H9 (cell line): Measurements from ENCODE around the gene KCNAB2. TPM values are rescaled to one million over a fixed set of nuclear protein-coding genes. Genes with fewer than 3 reads are reported as not detected.

ENCODE experiments used
- DNase-seq: peaks from one replicate; pipeline ENCODE4 v3.0.0-alpha.2; 2017
- H2AFZ ChIP-seq: one replicate; pipeline ENCODE4 v1.6.1; 2013; ENCODE audit warnings: mild to moderate bottlenecking, low read length, control low read depth, moderate library complexity
- H2AK5ac ChIP-seq: 2 replicates; pipeline ENCODE4 v1.6.1; 2013; ENCODE audit warnings: low read length, control low read depth, mixed read lengths; ENCODE audit not compliant: insufficient read length
- H2BK120ac ChIP-seq: one replicate; pipeline ENCODE4 v1.6.1; 2013; ENCODE audit warnings: low read depth, mild to moderate bottlenecking, low read length, control low read depth, inconsistent platforms; ENCODE audit not compliant: poor library complexity, severe bottlenecking
- H2BK12ac ChIP-seq: 2 replicates; pipeline ENCODE4 v1.6.1; 2013; ENCODE audit warnings: low read length, control low read depth, mixed read lengths, low read depth; ENCODE audit not compliant: insufficient read length
- H2BK15ac ChIP-seq: 2 replicates; pipeline ENCODE4 v1.6.1; 2013; ENCODE audit warnings: low read depth, low read length, control low read depth
- H2BK20ac ChIP-seq: one replicate; pipeline ENCODE4 v1.6.1; 2013; ENCODE audit warnings: low read depth, mild to moderate bottlenecking, low read length, control low read depth, inconsistent platforms; ENCODE audit not compliant: poor library complexity, severe bottlenecking
- H2BK5ac ChIP-seq: 2 replicates; pipeline ENCODE4 v1.6.1; 2013; ENCODE audit warnings: low read length, control low read depth, mixed read lengths; ENCODE audit not compliant: insufficient read length
- H3K14ac ChIP-seq: 2 replicates; pipeline ENCODE4 v1.6.1; 2013; ENCODE audit warnings: low read length, control low read depth; ENCODE audit not compliant: insufficient read depth
- H3K18ac ChIP-seq: 2 replicates; pipeline ENCODE4 v1.6.1; 2013; ENCODE audit warnings: low read depth, mild to moderate bottlenecking, mixed read lengths, low read length, control low read depth; ENCODE audit not compliant: insufficient read length
- H3K23ac ChIP-seq: 2 replicates; pipeline ENCODE4 v1.6.1; 2013; ENCODE audit warnings: low read length, control low read depth, mixed read lengths, low read depth; ENCODE audit not compliant: insufficient read length
- H3K23me2 ChIP-seq: 2 replicates; pipeline ENCODE4 v1.6.1; 2013; ENCODE audit warnings: low read depth, mild to moderate bottlenecking, mixed read lengths, low read length, control low read depth; ENCODE audit not compliant: insufficient read length, poor library complexity, severe bottlenecking
- H3K27ac ChIP-seq: 2 replicates; pipeline ENCODE4 v1.5.1; 2013; ENCODE audit warnings: low read length, control low read depth, mixed read lengths, low read depth; ENCODE audit not compliant: insufficient read length
- H3K27me3 ChIP-seq: 2 replicates; pipeline ENCODE4 v1.6.1; 2013; ENCODE audit warnings: low read length, control low read depth, inconsistent platforms; ENCODE audit not compliant: insufficient read depth
- H3K4ac ChIP-seq: 2 replicates; pipeline ENCODE4 v1.6.1; 2013; ENCODE audit warnings: low read depth, mild to moderate bottlenecking, control low read depth, inconsistent platforms, low read length, moderate library complexity
- H3K4me1 ChIP-seq: 2 replicates; pipeline ENCODE4 v1.6.1; 2013; ENCODE audit warnings: low read length, control low read depth, inconsistent platforms; ENCODE audit not compliant: insufficient read depth
- H3K4me2 ChIP-seq: 2 replicates; pipeline ENCODE4 v1.6.1; 2013; ENCODE audit warnings: low read length, control low read depth, mixed read lengths; ENCODE audit not compliant: insufficient read length, insufficient read depth
- H3K56ac ChIP-seq: 2 replicates; pipeline ENCODE4 v1.6.1; 2013; ENCODE audit warnings: low read depth, mild to moderate bottlenecking, mixed read lengths, low read length, control low read depth; ENCODE audit not compliant: insufficient read length
- H3K79me1 ChIP-seq: 2 replicates; pipeline ENCODE4 v1.6.1; 2013; ENCODE audit warnings: low read depth, mild to moderate bottlenecking, moderate library complexity, low read length, control low read depth, inconsistent platforms; ENCODE audit not compliant: insufficient read depth, poor library complexity, severe bottlenecking
- H3K79me2 ChIP-seq: 2 replicates; pipeline ENCODE4 v1.6.1; 2013; ENCODE audit warnings: low read length, control low read depth, inconsistent platforms; ENCODE audit not compliant: insufficient read depth
- H3K9ac ChIP-seq: 2 replicates; pipeline ENCODE4 v1.6.1; 2013; ENCODE audit warnings: low read length, control low read depth, mixed read lengths; ENCODE audit not compliant: insufficient read length; ENCODE audit errors: extremely low read depth
- H3K9me3 ChIP-seq: one replicate; pipeline ENCODE4 v1.6.1; 2013; ENCODE audit warnings: low read depth, low read length, inconsistent platforms; ENCODE audit not compliant: control insufficient read depth
- H3T11ph ChIP-seq: one replicate; pipeline ENCODE4 v1.6.1; 2013; ENCODE audit warnings: mild to moderate bottlenecking, low read length, control low read depth, inconsistent platforms
- H4K20me1 ChIP-seq: one replicate; pipeline ENCODE4 v1.6.1; 2013; ENCODE audit not compliant: control insufficient read depth, insufficient read length, insufficient read depth
- H4K5ac ChIP-seq: 2 replicates; pipeline ENCODE4 v1.6.1; 2013; ENCODE audit warnings: low read depth, mild to moderate bottlenecking, mixed read lengths, low read length, control low read depth; ENCODE audit not compliant: insufficient read length
- H4K8ac ChIP-seq: replicated peaks from 2 replicates; pipeline ENCODE4 v1.6.1; 2013; ENCODE audit warnings: low read length, control low read depth, mixed read lengths, low read depth; ENCODE audit not compliant: insufficient read length
- H4K91ac ChIP-seq: 2 replicates; pipeline ENCODE4 v1.6.1; 2013; ENCODE audit warnings: low read depth, mild to moderate bottlenecking, moderate library complexity, mixed read lengths, low read length, control low read depth; ENCODE audit not compliant: insufficient read length
- H3K27ac Mint-ChIP-seq, 3 experiments: 2 replicates in 2 of 3; 3 replicates in 1 of 3; pipeline ENCODE4 v1.8.0; 2020 to 2021; ENCODE audit warnings: mixed read lengths in 3 of 3, mild to moderate bottlenecking in 1 of 3, moderate library complexity in 1 of 3
- H3K27me3 Mint-ChIP-seq: 2 replicates; pipeline ENCODE4 v1.8.0; 2021; ENCODE audit warnings: low read depth, mild to moderate bottlenecking, moderate library complexity, mixed read lengths
- H3K36me3 Mint-ChIP-seq, 3 experiments: 2 replicates in 2 of 3; 3 replicates in 1 of 3; pipeline ENCODE4 v1.8.0; 2020 to 2021; ENCODE audit warnings: low read depth in 3 of 3, mixed read lengths in 3 of 3; ENCODE audit not compliant: insufficient read depth in 1 of 3
- H3K4me1 Mint-ChIP-seq, 2 experiments: 2 replicates each; pipeline ENCODE4 v1.8.0; 2020; ENCODE audit warnings: mixed read lengths in 2 of 2
- H3K4me3 Mint-ChIP-seq, 2 experiments: 2 replicates in 1 of 2; 3 replicates in 1 of 2; pipeline ENCODE4 v1.8.0; 2020 to 2021; ENCODE audit warnings: mild to moderate bottlenecking in 2 of 2, mixed read lengths in 2 of 2, moderate library complexity in 1 of 2
- H3K9me3 Mint-ChIP-seq, 2 experiments: 2 replicates in 1 of 2; 3 replicates in 1 of 2; pipeline ENCODE4 v1.8.0; 2020; ENCODE audit warnings: mild to moderate bottlenecking in 2 of 2, mixed read lengths in 2 of 2, moderate library complexity in 1 of 2
- CTCF ChIP-seq: fragments of 200-600 bp; sonication (generic); conservative IDR thresholded peaks from 3 replicates; pipeline ENCODE4 v1.8.0; 2021; ENCODE audit warnings: antibody characterized with exemption, mild to moderate bottlenecking
- WGBS: extraction: QIAGEN DNeasy Blood & Tissue Kit; methylation state at CpG from one replicate; pipeline ENCODE4 v1.1.7; 2013; ENCODE audit warnings: missing lambda C conversion rate, low lambda C conversion rate, mixed read lengths; ENCODE audit not compliant: insufficient read length; ENCODE audit errors: extremely low coverage; 5-methylcytosine and 5-hydroxymethylcytosine counted together
- total RNA-seq: library from RNA; stranded (reverse); gene quantifications from 2 replicates; pipeline ENCODE4 v1.2.1, GENCODE V29; 2021

KCNAB2 gene
- total RNA-seq, 1 experiment from 2014 or later = 8.3 TPM

- H3K27me3 Mint-ChIP-seq = no peaks in the 10 kb centered on the region
- Histone ChIP-seq H3K27me3 (no peaks in the 10 kb centered on the region), H3K23ac (no peak overlapping the region), H2BK5ac (no peak overlapping the region), H3K4ac (no peak overlapping the region), H3K4me1 (no peaks in the 10 kb centered on the region), H4K5ac (no peak overlapping the region), H3T11ph (no peak overlapping the region), H2BK15ac (no peak overlapping the region), H2BK12ac (no peak overlapping the region), H3K18ac (no peak overlapping the region), H3K4me2 (no peak overlapping the region), H3K79me2 (no peaks in the 10 kb centered on the region), H3K27ac (no peak overlapping the region), H3K23me2 (no peaks in the 10 kb centered on the region), H3K79me1 (no peaks in the 10 kb centered on the region), H3K56ac (no peak overlapping the region), H3K14ac (no peak overlapping the region), H4K8ac (no peak overlapping the region), H3K9me3 (no peaks in the 10 kb centered on the region), H2AFZ (no peak overlapping the region), H3K9ac (no peak overlapping the region), H4K20me1 (no peaks in the 10 kb centered on the region), H4K91ac (no peak overlapping the region), H2BK20ac (no peak overlapping the region), H2AK5ac (no peak overlapping the region), H2BK120ac (no peak overlapping the region)
- no peaks in the 10 kb centered on the region for H3K9me3 Mint-ChIP-seq
- no CpG with 5 or more reads among the region's 13 CpGs for WGBS
- peaks cover 0 to 4% of the 10 kb centered on the region in 2 experiments; a peak in 1 of 4 replicates for H3K4me1 Mint-ChIP-seq
- no peak overlapping the region for H3K4me3 Mint-ChIP-seq
- DNase-seq = no peak
- H3K27ac Mint-ChIP-seq = no peak overlapping the region
- TF ChIP-seq CTCF = no peak
- H3K36me3 Mint-ChIP-seq = no peaks in the 10 kb centered on the region
Measured at GRCh38 chr1:6071219-6071618, 25.5 kb downstream of the KCNAB2 start.
